H1 (cell line): ENCODE data around the gene COL4A2. TPM values are rescaled to one million over a fixed set of nuclear protein-coding genes. Genes with fewer than 3 reads are reported as not detected.
A peak's percentile ranks its signal among the peaks of the same experiment; 100 is the strongest.

Source experiments
- CTCF ChIA-PET: fragments of 300-600 bp; sonication (Branson Sonifier 250); formaldehyde crosslinking; loops from one replicate; lab custom pipeline; 2021; ENCODE audit not compliant: partially characterized antibody; lab: Charles Lee
- POLR2A ChIA-PET: fragments of 300-600 bp; sonication (Branson Sonifier 250); formaldehyde crosslinking; loops from one replicate; lab custom pipeline; 2021; ENCODE audit warnings: inconsistent platforms; ENCODE audit not compliant: partially characterized antibody; lab: Charles Lee
- DNase-seq, 2 experiments: peaks; one replicate each; pipeline versions ENCODE4 v3.0.0 to v3.0.0-alpha.2; 2010 to 2022; ENCODE audit warnings: low spot score in 2 of 2, low read depth in 1 of 2, mixed read lengths in 1 of 2
- FAIRE-seq: peaks from 2 replicates; lab custom pipeline; 2011; peaks lifted over from hg19 to GRCh38; lab: Jason Lieb, UNC
- H2AFZ ChIP-seq: 2 replicates; pipeline ENCODE4 v1.8.1; 2012; ENCODE audit warnings: low read length, inconsistent platforms
- H2AK5ac ChIP-seq: 2 replicates; pipeline ENCODE4 v1.6.1; 2013; ENCODE audit warnings: low read depth, low read length
- H2BK120ac ChIP-seq: replicated peaks from 2 replicates; pipeline ENCODE3; 2013; ENCODE audit warnings: low read depth, low read length, inconsistent platforms
- H2BK12ac ChIP-seq: 2 replicates; pipeline ENCODE4 v1.6.1; 2013; ENCODE audit warnings: low read depth, low read length
- H2BK15ac ChIP-seq: 2 replicates; pipeline ENCODE4 v1.6.1; 2013; ENCODE audit warnings: low read length
- H2BK20ac ChIP-seq: 2 replicates; pipeline ENCODE4 v1.6.1; 2013; ENCODE audit warnings: low read length
- H2BK5ac ChIP-seq: 2 replicates; pipeline ENCODE4 v1.6.1; 2013; ENCODE audit warnings: low read depth, low read length
- H3K14ac ChIP-seq: 2 replicates; pipeline ENCODE4 v1.6.1; 2013; ENCODE audit warnings: inconsistent platforms; ENCODE audit not compliant: insufficient read length
- H3K18ac ChIP-seq: 2 replicates; pipeline ENCODE4 v1.6.1; 2013; ENCODE audit warnings: low read length; ENCODE audit errors: extremely low read depth
- H3K23ac ChIP-seq: 2 replicates; pipeline ENCODE4 v1.6.1; 2013; ENCODE audit warnings: inconsistent platforms; ENCODE audit not compliant: insufficient read length
- H3K23me2 ChIP-seq: 2 replicates; pipeline ENCODE4 v1.6.1; 2013; ENCODE audit warnings: low read depth, low read length
- H3K27ac ChIP-seq: 2 replicates; pipeline ENCODE4 v1.6.1; 2011; ENCODE audit warnings: low read depth, low read length, inconsistent platforms
- H3K27me3 ChIP-seq, 4 experiments: replicated peaks in 1 of 4; 1 replicate in 1 of 4; 2 replicates in 3 of 4; pipeline versions ENCODE4 v1.6.1 to v1.8.1; 2011 to 2013; ENCODE audit warnings: low read length in 3 of 4, mild to moderate bottlenecking in 3 of 4, inconsistent platforms in 2 of 4, mixed read lengths in 2 of 4, moderate library complexity in 1 of 4; ENCODE audit not compliant: control insufficient read depth in 3 of 4, insufficient read depth in 3 of 4; ENCODE audit errors: extremely low read depth in 1 of 4
- H3K36me3 ChIP-seq, 4 experiments: 2 replicates each; pipeline versions ENCODE4 v1.6.1 to v1.8.1; 2011 to 2013; ENCODE audit warnings: mild to moderate bottlenecking in 4 of 4, low read length in 3 of 4, moderate library complexity in 2 of 4, control low read depth in 1 of 4, inconsistent platforms in 1 of 4; ENCODE audit not compliant: insufficient read depth in 4 of 4, control insufficient read depth in 2 of 4
- H3K4ac ChIP-seq: replicated peaks from 2 replicates; pipeline ENCODE3; 2013; ENCODE audit warnings: low read length, low read depth, mixed read lengths, inconsistent platforms; ENCODE audit not compliant: insufficient read length
- H3K4me1 ChIP-seq, 4 experiments: replicated peaks in 1 of 4; 1 replicate in 1 of 4; 2 replicates in 3 of 4; pipeline versions ENCODE4 v1.6.1 to v1.8.1; 2011 to 2013; ENCODE audit warnings: low read length in 3 of 4, inconsistent platforms in 2 of 4, mixed read lengths in 1 of 4; ENCODE audit not compliant: insufficient read depth in 4 of 4, control insufficient read depth in 3 of 4
- H3K4me2 ChIP-seq, 2 experiments: 2 replicates each; pipeline versions ENCODE4 v1.6.1 to v1.8.1; 2011 to 2013; ENCODE audit warnings: low read depth in 2 of 2, low read length in 2 of 2, control low read depth in 1 of 2, inconsistent platforms in 1 of 2, mild to moderate bottlenecking in 1 of 2; ENCODE audit not compliant: insufficient read depth in 1 of 2
- H3K4me3 ChIP-seq, 4 experiments: fragments of 200-600, 300-600 bp in 1 of 4; sonication (generic), shearing (Covaris generic), sonication (Bioruptor Twin) in 1 of 4; 2 replicates each; pipeline versions ENCODE4 v1.5.1 to v1.8.1; 2011 to 2016; ENCODE audit warnings: low read length in 4 of 4, low read depth in 3 of 4, control low read depth in 2 of 4, inconsistent platforms in 2 of 4, mild to moderate bottlenecking in 2 of 4, mixed read lengths in 1 of 4, moderate library complexity in 1 of 4; ENCODE audit not compliant: insufficient read depth in 2 of 4; ENCODE audit errors: extremely low read depth in 1 of 4
- H3K56ac ChIP-seq: replicated peaks from 2 replicates; pipeline ENCODE3; 2013; ENCODE audit warnings: low read depth, mild to moderate bottlenecking, mixed read lengths, low read length, inconsistent platforms; ENCODE audit not compliant: insufficient read length
- H3K79me1 ChIP-seq: 2 replicates; pipeline ENCODE4 v1.6.1; 2013; ENCODE audit warnings: low read depth, low read length, control low read depth
- H3K79me2 ChIP-seq, 2 experiments: 2 replicates each; pipeline versions ENCODE4 v1.6.1 to v1.8.1; 2012 to 2013; ENCODE audit warnings: low read length in 2 of 2, mild to moderate bottlenecking in 2 of 2, inconsistent platforms in 1 of 2; ENCODE audit not compliant: insufficient read depth in 2 of 2, control insufficient read depth in 1 of 2
- H3K9ac ChIP-seq, 4 experiments: replicated peaks in 1 of 4; 1 replicate in 1 of 4; 2 replicates in 3 of 4; pipeline versions ENCODE4 v1.6.1 to v1.8.1; 2011 to 2013; ENCODE audit warnings: low read depth in 3 of 4, low read length in 3 of 4, control low read depth in 2 of 4, mild to moderate bottlenecking in 2 of 4, moderate library complexity in 2 of 4, inconsistent platforms in 1 of 4; ENCODE audit errors: extremely low read depth in 1 of 4
- H3K9me3 ChIP-seq, 2 experiments: 2 replicates each; pipeline versions ENCODE4 v1.6.1 to v1.8.1; 2012 to 2013; ENCODE audit warnings: mild to moderate bottlenecking in 2 of 2, moderate library complexity in 2 of 2, control low read depth in 1 of 2, inconsistent platforms in 1 of 2, low read depth in 1 of 2, low read length in 1 of 2, mixed read lengths in 1 of 2; ENCODE audit not compliant: insufficient read depth in 2 of 2
- H4K20me1 ChIP-seq, 2 experiments: replicated peaks in 1 of 2; 2 replicates each; pipeline versions ENCODE3 to v1.8.1; 2011 to 2013; ENCODE audit warnings: inconsistent platforms in 2 of 2, low read length in 2 of 2, mild to moderate bottlenecking in 1 of 2; ENCODE audit not compliant: insufficient read depth in 2 of 2, control insufficient read depth in 1 of 2
- H4K5ac ChIP-seq: 2 replicates; pipeline ENCODE4 v1.6.1; 2013; ENCODE audit warnings: low read length, low read depth, mixed read lengths, inconsistent platforms; ENCODE audit not compliant: insufficient read length
- H4K8ac ChIP-seq: 2 replicates; pipeline ENCODE4 v1.8.0; 2013; ENCODE audit warnings: mild to moderate bottlenecking, moderate library complexity, low read length, inconsistent platforms; ENCODE audit not compliant: insufficient read depth; ENCODE audit errors: extremely low read depth
- H4K91ac ChIP-seq: replicated peaks from 2 replicates; pipeline ENCODE3; 2013; ENCODE audit warnings: low read length, mixed read lengths, inconsistent platforms; ENCODE audit not compliant: insufficient read length
- BCL11A ChIP-seq, 2 experiments: IDR thresholded peaks; one replicate each; pipeline ENCODE4 v1.6.1; 2011; ENCODE audit warnings: low read depth in 2 of 2, low read length in 2 of 2, mild to moderate bottlenecking in 2 of 2
- CHD2 ChIP-seq: IDR thresholded peaks from 2 replicates; pipeline ENCODE4 v1.6.1; 2012; ENCODE audit warnings: low read length, improper control_type of control experiment
- GABPA ChIP-seq: IDR thresholded peaks from 2 replicates; pipeline ENCODE4 v1.6.1; 2011; ENCODE audit warnings: mild to moderate bottlenecking, low read length, moderate library complexity, borderline replicate concordance; ENCODE audit not compliant: insufficient read depth
- GTF2F1 ChIP-seq: IDR thresholded peaks from 2 replicates; pipeline ENCODE4 v1.6.1; 2012; ENCODE audit warnings: low read depth, low read length, improper control_type of control experiment, borderline replicate concordance
- HDAC2 ChIP-seq, 2 experiments: fragments of 300-600 bp in 1 of 2; sonication (generic) in 1 of 2; IDR thresholded peaks; 2 replicates each; pipeline ENCODE4 v1.6.1; 2011 to 2012; ENCODE audit warnings: low read depth in 2 of 2, low read length in 2 of 2, mild to moderate bottlenecking in 2 of 2, moderate library complexity in 2 of 2, borderline replicate concordance in 1 of 2, inconsistent platforms in 1 of 2
- JUN ChIP-seq: IDR thresholded peaks from 2 replicates; pipeline ENCODE4 v1.6.1; 2011; ENCODE audit warnings: low read depth, mild to moderate bottlenecking, improper control_type of control experiment, low read length
- SAP30 ChIP-seq: fragments of 300-600 bp; sonication (generic); IDR thresholded peaks from 2 replicates; pipeline ENCODE4 v1.7.1; 2012; ENCODE audit warnings: low read length, moderate library complexity, mild to moderate bottlenecking, inconsistent platforms; ENCODE audit not compliant: insufficient read depth, insufficient replicate concordance
- SIN3A ChIP-seq, 2 experiments: IDR thresholded peaks in 1 of 2; conservative IDR thresholded peaks in 1 of 2; 2 replicates each; pipeline ENCODE4 v1.6.1; 2011 to 2012; ENCODE audit warnings: low read length in 2 of 2, improper control_type of control experiment in 1 of 2, low read depth in 1 of 2, mild to moderate bottlenecking in 1 of 2
- WGBS, 2 experiments: shearing (Covaris generic) in 1 of 2; methylation state at CpG; one replicate each; pipeline versions ENCODE4 v1.1.6 to v1.1.7; 2013 to 2015; ENCODE audit warnings: low lambda C conversion rate in 2 of 2, mixed read lengths in 2 of 2, inconsistent platforms in 1 of 2, low coverage in 1 of 2, missing lambda C conversion rate in 1 of 2; ENCODE audit not compliant: insufficient replicate concordance in 2 of 2, insufficient coverage in 1 of 2, insufficient read length in 1 of 2; ENCODE audit errors: extremely low coverage in 1 of 2, missing lambda C conversion rate in 1 of 2; 5-methylcytosine and 5-hydroxymethylcytosine counted together
- polyA plus RNA-seq, 7 experiments: library from polyadenylated mRNA; depleted of rRNA in 3 of 7; stranded (reverse) in 5 of 7; unstranded in 2 of 7; fragments of >200 nt in 5 of 7; fragments of 200-250 nt in 2 of 7; gene quantifications; 1 replicate in 5 of 7; 2 replicates in 1 of 7; 4 replicates in 1 of 7; pipeline versions ENCODE4 v1.2.1 to v1.2.3, GENCODE V29; 2011 to 2013; ENCODE audit warnings: missing spikeins in 2 of 7, mixed read lengths in 2 of 7
- total RNA-seq: library from RNA; stranded (reverse); fragmentation: NEBNext Ultra II Directional; extraction: Animal tissue kit (Norgen Biotek cat#: 25700); gene quantifications from 2 replicates; pipeline ENCODE4 v1.2.1, GENCODE V29; 2021
- TF ChIP-seq, protein P1 (sequence below): IDR thresholded peaks from 2 replicates; pipeline ENCODE4 v1.6.1; 2011; ENCODE audit warnings: low read depth, mild to moderate bottlenecking, low read length; ENCODE audit not compliant: insufficient read depth
- TF ChIP-seq, protein P2 (sequence below): IDR thresholded peaks from 2 replicates; pipeline ENCODE4 v1.6.1; 2012; ENCODE audit warnings: inconsistent platforms

COL4A2 gene
- total and polyA plus RNA-seq, 2 of the 8 experiments (the other 6 are each of a cell fraction or from before 2014, with no cell fraction given): 80.4 to 87.3 TPM

DNA sequence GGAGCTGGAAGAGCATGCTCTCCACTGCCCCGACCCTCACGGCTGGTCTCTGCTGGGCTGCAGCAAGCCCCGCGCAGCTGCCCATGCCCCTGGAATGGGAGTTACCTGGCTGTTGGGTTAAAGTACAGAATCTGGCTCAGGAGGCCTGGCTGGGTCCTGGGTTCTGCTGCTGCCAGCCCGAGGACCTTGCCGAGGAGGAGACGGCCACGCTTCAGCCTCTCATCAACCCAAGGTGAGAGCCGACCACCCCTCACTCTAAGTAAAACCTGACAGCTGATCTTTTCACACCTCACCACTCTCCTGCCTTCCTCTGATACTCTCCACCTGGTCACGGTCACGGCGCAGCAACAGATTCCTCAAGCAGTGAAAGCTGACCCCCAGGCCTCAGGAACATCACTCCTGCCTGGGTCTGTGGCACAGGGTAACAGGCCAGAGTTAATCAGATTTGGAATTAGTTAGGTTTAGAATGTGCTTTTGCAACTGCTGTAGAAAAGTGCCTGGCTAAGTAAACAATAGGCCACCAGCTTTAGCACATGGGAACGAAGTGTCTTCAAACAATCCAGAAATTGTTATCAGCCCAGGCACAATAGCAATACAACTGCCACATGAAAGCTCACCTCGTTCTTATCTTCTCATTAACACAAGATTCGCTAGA lies 233.9 kb downstream of the COL4A2 start:
- Histone ChIP-seq H3K18ac (no peak overlapping the region; the same call in none of the 2 replicates), H2BK120ac (no peak overlapping the region), H2BK12ac (no peak overlapping the region), H3K79me2 (peaks cover 0 to 15% of the 10 kb centered on the region in 2 experiments; a peak in 1 of 4 replicates), H3K4me1 (peaks cover 0 to 4% (median 0%) of the 10 kb centered on the region in 4 experiments; a peak in 1 of 7 replicates), H2AK5ac (no peak overlapping the region), H4K91ac (no peak overlapping the region), H4K5ac (no peak overlapping the region), H3K36me3 (peaks cover 0 to 4% (median 0%) of the 10 kb centered on the region in 4 experiments; a peak in 1 of 8 replicates), H3K4me2 (no peak overlapping the region), H2BK5ac (peak overlapping the region; percentile 44; the same call in 1 of the 2 replicates), H3K9me3 (peaks cover 0 to 6% of the 10 kb centered on the region in 2 experiments; a peak in 1 of 4 replicates), H3K23ac (no peak overlapping the region), H3K23me2 (no peaks in the 10 kb centered on the region), H3K56ac (no peak overlapping the region), H3K4ac (no peak overlapping the region), H3K9ac (no peak overlapping the region), H3K27ac (no peak overlapping the region), H2BK20ac (no peak overlapping the region), H3K14ac (no peak overlapping the region), H3K27me3 (no peaks in the 10 kb centered on the region), H3K79me1 (peaks cover 8% of the 10 kb centered on the region), H2AFZ (no peak overlapping the region), H4K8ac (no peak overlapping the region; the same call in 1 of the 2 replicates), H2BK15ac (no peak overlapping the region), H3K4me3 (no peak overlapping the region), H4K20me1 (peaks cover 0 to 4% of the 10 kb centered on the region in 2 experiments)
- 88% methylated on average over 13 of the region's 15 CpGs; no CpG with 5 or more reads in 1 of the 2 experiments for WGBS, 2 experiments
- POLR2A ChIA-PET: interaction anchor here (0.6 to 2.1 kb wide), 5 partner anchors 10 to 174 kb away, joined by 3 to 8 read pairs (median 3); partner anchors contain the start of gene RAB20
- CTCF ChIA-PET: interaction anchor here (0.7 to 2.3 kb wide), 10 partner anchors 9 to 82 kb away, joined by 3 to 7 read pairs (median 4); no protein-coding TSS in a partner anchor
- FAIRE-seq: no peak
- no peak for DNase-seq
- TF ChIP-seq CHD2 (no peak), GTF2F1 (no peak), SAP30 (no peak), GABPA (no peak), SIN3A (conservative IDR thresholded peaks at IDR 0.05 in 1 of 2, IDR thresholded peaks at IDR 0.05 in 1 of 2; ENCODE audit: low read depth in 1 of 2, low read length in 2 of 2) (no peak), BCL11A (IDR thresholded peaks at IDR 0.05; ENCODE audit: low read depth in 2 of 2, low read length in 2 of 2) (no peak), HDAC2 (IDR thresholded peaks at IDR 0.05; ENCODE audit: borderline replicate concordance in 1 of 2, low read depth in 2 of 2, low read length in 2 of 2) (no peak), JUN (no peak)
- TF ChIP-seq, protein P1, sequence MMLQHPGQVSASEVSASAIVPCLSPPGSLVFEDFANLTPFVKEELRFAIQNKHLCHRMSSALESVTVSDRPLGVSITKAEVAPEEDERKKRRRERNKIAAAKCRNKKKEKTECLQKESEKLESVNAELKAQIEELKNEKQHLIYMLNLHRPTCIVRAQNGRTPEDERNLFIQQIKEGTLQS: no peak
- TF ChIP-seq, protein P2, sequence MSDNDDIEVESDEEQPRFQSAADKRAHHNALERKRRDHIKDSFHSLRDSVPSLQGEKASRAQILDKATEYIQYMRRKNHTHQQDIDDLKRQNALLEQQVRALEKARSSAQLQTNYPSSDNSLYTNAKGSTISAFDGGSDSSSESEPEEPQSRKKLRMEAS: no peak
